Endothelial cell (in vitro differentiated cells): ENCODE measurements around the gene BRD3. TPM values are rescaled to one million over a fixed set of nuclear protein-coding genes. Genes with fewer than 3 reads are reported as not detected.

Source experiments
- DNase-seq: peaks from one replicate; pipeline ENCODE4 v3.0.0; 2021; ENCODE audit warnings: low spot score
- H3K27ac Mint-ChIP-seq: one replicate; pipeline ENCODE4 v1.8.0; 2021; ENCODE audit warnings: mixed read lengths, inconsistent platforms; ENCODE audit not compliant: unreplicated experiment
- H3K27me3 Mint-ChIP-seq: one replicate; pipeline ENCODE4 v1.8.0; 2021; ENCODE audit warnings: mild to moderate bottlenecking, moderate library complexity, mixed read lengths, inconsistent platforms; ENCODE audit not compliant: unreplicated experiment
- H3K36me3 Mint-ChIP-seq: one replicate; pipeline ENCODE4 v1.8.0; 2021; ENCODE audit warnings: mild to moderate bottlenecking, low read depth, mixed read lengths, inconsistent platforms; ENCODE audit not compliant: unreplicated experiment
- H3K4me1 Mint-ChIP-seq: one replicate; pipeline ENCODE4 v1.8.0; 2021; ENCODE audit warnings: mild to moderate bottlenecking, mixed read lengths, inconsistent platforms; ENCODE audit not compliant: unreplicated experiment
- H3K4me3 Mint-ChIP-seq: one replicate; pipeline ENCODE4 v1.8.0; 2021; ENCODE audit warnings: mild to moderate bottlenecking, mixed read lengths, inconsistent platforms; ENCODE audit not compliant: unreplicated experiment
- H3K9me3 Mint-ChIP-seq: one replicate; pipeline ENCODE4 v1.8.0; 2021; ENCODE audit warnings: mixed read lengths, inconsistent platforms; ENCODE audit not compliant: unreplicated experiment
- total RNA-seq: library from RNA; stranded (reverse); fragmentation: NEBNext Ultra II Directional; extraction: Animal tissue kit (Norgen Biotek cat#: 25700); gene quantifications from one replicate; pipeline ENCODE4 v1.2.1, GENCODE V29; 2021; ENCODE audit not compliant: unreplicated experiment
- TF ChIP-seq, protein P1 (sequence below): fragments of 200-600 bp; sonication (generic); IDR thresholded peaks from one replicate; pipeline ENCODE4 v1.5.0; 2021; ENCODE audit warnings: antibody characterized with exemption; ENCODE audit not compliant: unreplicated experiment

Gene BRD3
- total RNA-seq, 1 donor from 2014 or later: 56.2 TPM

DNA sequence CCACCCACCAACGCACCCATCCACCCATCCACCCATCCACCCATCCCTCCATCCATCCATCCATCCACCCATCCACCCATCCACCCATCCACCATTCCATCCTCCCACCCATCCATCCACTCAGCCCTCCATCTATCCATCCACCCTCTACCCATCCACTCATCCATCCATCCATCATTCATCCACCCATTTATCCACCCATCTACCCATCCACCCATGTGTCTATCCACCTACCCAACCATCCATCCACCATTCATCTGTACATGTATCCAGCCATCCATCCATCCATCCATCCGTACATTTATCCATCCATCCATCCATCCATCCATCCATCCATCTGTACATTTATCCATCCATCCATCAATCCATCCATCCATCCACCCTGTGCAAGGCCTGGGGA is 64.6 kb downstream of the BRD3 start:
- Mint-ChIP-seq H3K4me1 (no peaks in the 10 kb centered on the region), H3K27me3 (peaks cover 6% of the 10 kb centered on the region), H3K9me3 (no peaks in the 10 kb centered on the region), H3K36me3 (no peaks in the 10 kb centered on the region), H3K4me3 (no peak overlapping the region), H3K27ac (no peak overlapping the region)
- TF ChIP-seq, protein P1, sequence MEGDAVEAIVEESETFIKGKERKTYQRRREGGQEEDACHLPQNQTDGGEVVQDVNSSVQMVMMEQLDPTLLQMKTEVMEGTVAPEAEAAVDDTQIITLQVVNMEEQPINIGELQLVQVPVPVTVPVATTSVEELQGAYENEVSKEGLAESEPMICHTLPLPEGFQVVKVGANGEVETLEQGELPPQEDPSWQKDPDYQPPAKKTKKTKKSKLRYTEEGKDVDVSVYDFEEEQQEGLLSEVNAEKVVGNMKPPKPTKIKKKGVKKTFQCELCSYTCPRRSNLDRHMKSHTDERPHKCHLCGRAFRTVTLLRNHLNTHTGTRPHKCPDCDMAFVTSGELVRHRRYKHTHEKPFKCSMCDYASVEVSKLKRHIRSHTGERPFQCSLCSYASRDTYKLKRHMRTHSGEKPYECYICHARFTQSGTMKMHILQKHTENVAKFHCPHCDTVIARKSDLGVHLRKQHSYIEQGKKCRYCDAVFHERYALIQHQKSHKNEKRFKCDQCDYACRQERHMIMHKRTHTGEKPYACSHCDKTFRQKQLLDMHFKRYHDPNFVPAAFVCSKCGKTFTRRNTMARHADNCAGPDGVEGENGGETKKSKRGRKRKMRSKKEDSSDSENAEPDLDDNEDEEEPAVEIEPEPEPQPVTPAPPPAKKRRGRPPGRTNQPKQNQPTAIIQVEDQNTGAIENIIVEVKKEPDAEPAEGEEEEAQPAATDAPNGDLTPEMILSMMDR: no peak
- no peak for DNase-seq

DNA sequence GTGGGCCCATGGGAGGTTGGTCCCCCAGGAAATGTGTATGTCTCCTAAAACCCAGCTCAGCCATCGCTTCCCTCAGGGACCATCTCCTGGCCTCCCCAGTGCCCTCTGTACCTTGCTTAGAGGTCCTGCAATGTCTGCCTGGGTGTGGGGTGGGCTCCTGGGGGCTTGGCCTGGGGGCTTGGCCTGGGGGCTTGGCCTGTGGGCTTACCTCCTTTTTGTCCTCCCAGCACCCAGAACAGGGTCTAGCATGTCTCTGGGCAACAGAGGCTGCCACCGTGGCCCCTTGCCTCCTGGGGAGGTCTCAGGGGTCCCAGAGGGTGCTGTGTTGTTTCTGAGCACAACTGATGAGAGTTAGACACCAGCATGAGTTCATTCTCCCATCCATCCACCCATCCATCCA is 65.0 kb downstream of the BRD3 start:
- Mint-ChIP-seq H3K4me3 (no peak overlapping the region), H3K4me1 (no peaks in the 10 kb centered on the region), H3K36me3 (no peaks in the 10 kb centered on the region), H3K27ac (no peak overlapping the region), H3K9me3 (no peaks in the 10 kb centered on the region), H3K27me3 (peaks cover 6% of the 10 kb centered on the region)
- DNase-seq: no peak
- TF ChIP-seq, protein P1: no peak

DNA sequence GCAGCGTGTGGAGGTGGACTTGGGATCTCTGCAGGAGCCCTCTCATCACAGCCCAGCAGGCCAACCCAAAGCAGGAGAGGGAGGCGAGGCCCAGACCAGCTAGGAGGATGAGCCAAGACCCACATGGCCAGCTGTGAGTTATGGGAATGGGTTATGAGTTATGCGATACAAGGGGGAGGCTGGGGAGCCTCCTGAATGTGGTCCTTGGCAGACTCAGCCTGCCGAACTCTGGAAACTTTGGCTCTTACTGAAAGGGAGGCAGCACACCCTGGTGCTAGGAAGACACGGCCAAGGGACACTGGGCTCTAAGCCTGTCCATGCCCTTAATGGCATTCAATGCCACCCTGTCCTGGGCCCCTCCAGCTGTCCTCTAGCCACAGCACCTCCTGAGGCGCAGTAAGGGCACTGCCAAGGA is 68.0 kb downstream of the BRD3 start:
- Mint-ChIP-seq H3K27ac (no peak overlapping the region), H3K36me3 (no peaks in the 10 kb centered on the region), H3K9me3 (no peaks in the 10 kb centered on the region), H3K4me1 (no peaks in the 10 kb centered on the region), H3K27me3 (peaks cover 2% of the 10 kb centered on the region), H3K4me3 (no peak overlapping the region)
- DNase-seq: no peak
- TF ChIP-seq, protein P1: no peak

DNA sequence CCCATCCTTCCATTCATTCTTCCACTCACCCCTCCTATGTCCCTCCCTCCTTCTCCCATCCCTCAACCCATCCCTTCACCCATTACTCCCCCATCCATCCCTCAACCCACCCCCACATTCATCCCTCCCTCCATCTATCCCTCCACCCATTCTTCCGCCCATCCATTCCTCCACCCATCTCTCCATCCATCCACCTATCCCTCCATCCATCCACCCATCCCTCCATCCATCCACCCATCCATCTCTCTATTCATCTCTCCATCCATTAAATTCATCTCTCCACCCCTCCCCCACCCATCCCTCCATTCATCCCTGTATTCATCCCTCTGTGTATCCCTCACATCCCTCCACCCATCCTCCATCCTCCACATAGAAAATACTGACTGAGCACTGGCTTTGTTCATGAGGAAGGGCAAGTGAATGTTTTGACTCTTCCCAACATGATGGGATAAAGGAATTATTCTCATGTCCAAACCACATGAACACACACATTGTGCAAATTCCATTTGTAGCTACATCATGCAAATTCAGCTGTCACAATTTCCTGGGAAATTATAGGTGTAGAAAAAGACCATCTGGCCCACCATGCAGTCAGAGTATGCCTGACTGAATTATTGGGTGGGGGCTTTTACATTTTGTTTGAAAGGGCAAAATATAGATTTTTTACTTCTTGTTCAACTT is 68.8 kb downstream of the BRD3 start:
- H3K4me3 Mint-ChIP-seq: no peak overlapping the region
- H3K9me3 Mint-ChIP-seq: no peaks in the 10 kb centered on the region
- DNase-seq: no peak
- no peaks in the 10 kb centered on the region for H3K4me1 Mint-ChIP-seq
- H3K36me3 Mint-ChIP-seq: no peaks in the 10 kb centered on the region
- H3K27me3 Mint-ChIP-seq: peaks cover 2% of the 10 kb centered on the region
- H3K27ac Mint-ChIP-seq: no peak overlapping the region
- TF ChIP-seq, protein P1: no peak

DNA sequence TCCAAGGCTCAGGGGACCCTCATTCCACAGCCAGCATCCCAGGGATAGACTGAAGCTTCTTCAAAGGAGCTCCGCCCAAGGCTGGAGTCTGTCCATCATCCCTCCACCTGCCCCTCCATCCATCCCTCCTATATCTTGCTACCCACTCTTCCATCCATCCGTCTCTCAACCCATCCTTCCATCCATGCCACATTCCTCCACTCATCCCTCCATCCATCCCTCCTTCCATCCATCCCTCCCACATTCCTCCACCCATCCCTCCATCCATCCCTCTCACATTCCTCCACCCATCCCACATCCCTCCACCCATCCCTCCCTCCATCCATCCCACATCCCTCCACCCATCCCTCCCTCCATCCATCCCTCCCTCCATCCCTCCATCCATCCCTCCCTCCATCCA is 70.2 kb downstream of the BRD3 start:
- H3K4me1 Mint-ChIP-seq: no peaks in the 10 kb centered on the region

More for the DNA sequence above, 70.2 kb downstream of the BRD3 start:
- Mint-ChIP-seq H3K4me3 (no peak overlapping the region), H3K27ac (no peak overlapping the region), H3K27me3 (peaks cover 2% of the 10 kb centered on the region), H3K36me3 (no peaks in the 10 kb centered on the region), H3K9me3 (no peaks in the 10 kb centered on the region)
- TF ChIP-seq, protein P1: no peak
- no peak for DNase-seq
